ENCODE results near the gene EFNA3.

The EFNA3 gene

GRCh38 chr1:155091071-155092051, 12.7 kb downstream of the EFNA3 start:
- no peak overlapping the region for H3K27ac ChIP-seq (ENCODE audit: extremely low read depth, low read depth, low read length)
- POLR2A ChIA-PET, result interaction anchor here (0.5 to 2.0 kb wide), 9 partner anchors 16 to 82 kb away, joined by 3 to 17 read pairs (median 5); partner anchors contain the start of genes DPM3, EFNA1, KRTCAP2 and TRIM46
- peaks cover 11% of the 10 kb centered on the region for H3K4me1 ChIP-seq (ENCODE audit: control insufficient read depth, insufficient read depth, low read length)
- no peaks in the 10 kb centered on the region for H3K36me3 ChIP-seq (ENCODE audit: control insufficient read depth in 2 of 2, insufficient read depth in 1 of 2, low read length in 2 of 2)
- no peaks in the 10 kb centered on the region for H3K9me3 ChIP-seq (ENCODE audit: control insufficient read depth, insufficient read depth, low read depth, low read length)
- no peak overlapping the region for H3K4me3 ChIP-seq (ENCODE audit: low read depth, low read length)
- CTCF ChIA-PET, result interaction anchor here (0.5 to 13.8 kb wide), 45 partner anchors 9 to 701 kb away, joined by 3 to 439 read pairs (median 5); partner anchors contain the start of genes EFNA1, EFNA3, KRTCAP2 and SLC50A1
- TF ChIP-seq ZNF394 (tag by site-specific recombination; IDR thresholded peaks at IDR 0.05; ENCODE audit: borderline replicate concordance) (no peak), ZNF660 (tag by site-specific recombination; IDR thresholded peaks at IDR 0.05) (peak; percentile 24; the same call in 1 of the 2 replicates), ZNF639 (tag by site-specific recombination; IDR thresholded peaks at IDR 0.05) (peak; percentile 38; the same call in 1 of the 2 replicates), ZNF133 (tag by site-specific recombination; IDR thresholded peaks at IDR 0.05) (no peak; the same call in 1 of the 2 replicates), ZBTB1 (tag by site-specific recombination; IDR thresholded peaks at IDR 0.05) (no peak), ZNF843 (tag by site-specific recombination; IDR thresholded peaks at IDR 0.05) (no peak), ZNF610 (tag by site-specific recombination; IDR thresholded peaks at IDR 0.05; ENCODE audit: borderline replicate concordance) (0 out of 2 replicates have a peak, but pooled peaks have one; percentile 27), ZNF335 (tag by site-specific recombination; conservative IDR thresholded peaks at IDR 0.05) (peak; percentile 45), ZBTB6 (tag by site-specific recombination; IDR thresholded peaks at IDR 0.05) (no peak), ZNF311 (tag by site-specific recombination; IDR thresholded peaks at IDR 0.05; ENCODE audit: borderline replicate concordance) (no peak), ZSCAN30 (tag by site-specific recombination; IDR thresholded peaks at IDR 0.05) (peak; percentile 55; the same call in 1 of the 2 replicates), IKZF3 (tag by site-specific recombination; IDR thresholded peaks at IDR 0.05) (peak; percentile 84), ZBTB48 (tag by site-specific recombination; IDR thresholded peaks at IDR 0.05) (no peak; the same call in 1 of the 2 replicates), ZNF561 (tag by site-specific recombination; IDR thresholded peaks at IDR 0.05; ENCODE audit: borderline replicate concordance) (peak; percentile 53; the same call in 1 of the 2 replicates), ZIC2 (tag by site-specific recombination; IDR thresholded peaks at IDR 0.05) (peak; percentile 72), ZNF280D (tag by site-specific recombination; IDR thresholded peaks at IDR 0.05) (no peak), ZNF10 (tag by site-specific recombination; IDR thresholded peaks at IDR 0.05) (0 out of 2 replicates have a peak, but pooled peaks have one; percentile 22), TSHZ1 (tag by site-specific recombination; IDR thresholded peaks at IDR 0.05; ENCODE audit: borderline replicate concordance) (no peak), ZNF266 (tag by site-specific recombination; IDR thresholded peaks at IDR 0.05; ENCODE audit: low read depth) (no peak), OVOL3 (tag by site-specific recombination; IDR thresholded peaks at IDR 0.05) (no peak), ZNF623 (tag by site-specific recombination; IDR thresholded peaks at IDR 0.05) (no peak), ZNF585B (tag by site-specific recombination; IDR thresholded peaks at IDR 0.05) (no peak), ZNF704 (tag by site-specific recombination; IDR thresholded peaks at IDR 0.05) (no peak), GLIS2 (tag by site-specific recombination; IDR thresholded peaks at IDR 0.05) (peak; percentile 69), ZNF596 (tag by site-specific recombination; IDR thresholded peaks at IDR 0.05) (no peak), ZNF654 (tag by site-specific recombination; IDR thresholded peaks at IDR 0.05; ENCODE audit: low read depth) (peak; percentile 45)

Measured in HEK293 (cell line).